GM19099 (cell line): ENCODE results near the gene ADIPOR2.

Experiments
- POLR2A ChIP-seq: IDR thresholded peaks from 3 replicates; pipeline ENCODE4 v1.6.1; 2011; ENCODE audit warnings: low read depth; ENCODE audit not compliant: insufficient read length; ENCODE audit errors: extremely low read depth

ADIPOR2 gene

DNA sequence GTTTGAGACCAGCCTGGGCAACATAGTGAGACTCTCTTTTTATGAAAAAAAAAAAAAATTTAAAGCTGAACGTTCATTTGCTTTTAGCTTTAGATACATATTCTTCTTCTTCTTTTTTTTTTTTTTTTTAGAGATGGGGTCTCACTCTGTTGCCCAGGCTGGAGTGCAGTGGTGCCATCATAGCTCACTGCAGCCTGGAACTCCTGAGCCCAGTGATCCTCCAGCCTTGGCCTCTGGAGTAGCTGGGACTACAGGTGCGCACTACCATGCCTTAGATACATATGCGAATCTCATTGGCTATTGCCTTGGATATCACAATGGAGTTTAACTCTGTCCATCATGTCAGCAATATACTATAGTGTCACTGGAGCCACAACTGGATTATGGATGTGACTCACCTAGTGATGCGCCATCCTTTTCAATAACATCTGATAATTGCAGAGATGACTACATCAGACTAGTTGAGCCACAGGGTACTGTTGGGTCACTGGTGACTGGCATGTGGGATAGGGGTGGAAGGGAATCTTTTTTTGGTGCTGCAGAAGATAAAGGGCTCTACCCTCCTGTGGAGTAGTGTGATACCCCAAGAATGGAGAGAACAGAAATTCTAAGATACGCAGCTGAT, 2.7 kb upstream of the ADIPOR2 start:
- no peak for TF ChIP-seq POLR2A

DNA sequence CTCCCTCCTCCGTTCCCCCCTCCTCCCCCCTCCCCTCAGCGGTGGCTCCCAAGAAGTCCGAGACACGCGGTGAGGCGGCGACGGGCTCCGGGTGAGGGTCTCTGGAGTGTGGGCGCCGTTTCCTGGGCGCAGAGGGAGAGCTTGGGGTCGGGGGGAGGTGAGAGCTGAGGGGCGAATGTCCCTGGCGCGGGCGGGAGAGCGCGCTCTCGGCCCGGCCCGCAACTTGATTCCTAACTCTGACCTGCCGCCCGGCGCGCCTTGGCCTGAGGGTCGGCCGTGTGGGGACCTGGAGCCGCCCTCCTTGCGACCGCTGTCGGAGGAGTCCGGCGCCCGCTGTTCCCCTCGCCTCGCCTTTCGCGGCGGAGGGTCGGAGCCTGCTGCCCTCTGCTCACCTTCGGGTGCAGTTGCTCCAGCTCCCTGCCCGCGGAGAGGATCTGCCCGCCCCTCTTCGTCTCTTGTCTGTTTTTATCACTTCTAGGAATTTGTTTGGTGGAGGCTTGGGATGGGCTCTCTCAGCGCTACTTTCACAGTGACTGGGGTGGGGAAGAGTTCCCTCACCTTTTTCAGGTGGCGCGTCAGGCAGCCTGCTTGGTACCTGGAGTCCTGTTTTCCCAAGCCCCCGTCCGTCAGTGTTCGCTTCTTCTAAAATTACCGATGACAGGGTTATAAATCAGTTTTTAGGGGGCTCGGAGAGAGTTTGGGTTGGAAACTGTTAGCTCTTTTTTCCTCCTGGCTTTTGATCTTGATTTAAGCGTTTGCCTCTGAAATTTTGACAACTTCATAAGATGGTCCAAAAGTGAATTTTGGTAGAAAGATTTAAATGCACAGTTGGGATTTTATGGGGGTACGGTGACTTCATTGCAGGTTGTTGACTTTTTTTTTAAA, 495 bp downstream of the ADIPOR2 start:
- no peak for TF ChIP-seq POLR2A

DNA sequence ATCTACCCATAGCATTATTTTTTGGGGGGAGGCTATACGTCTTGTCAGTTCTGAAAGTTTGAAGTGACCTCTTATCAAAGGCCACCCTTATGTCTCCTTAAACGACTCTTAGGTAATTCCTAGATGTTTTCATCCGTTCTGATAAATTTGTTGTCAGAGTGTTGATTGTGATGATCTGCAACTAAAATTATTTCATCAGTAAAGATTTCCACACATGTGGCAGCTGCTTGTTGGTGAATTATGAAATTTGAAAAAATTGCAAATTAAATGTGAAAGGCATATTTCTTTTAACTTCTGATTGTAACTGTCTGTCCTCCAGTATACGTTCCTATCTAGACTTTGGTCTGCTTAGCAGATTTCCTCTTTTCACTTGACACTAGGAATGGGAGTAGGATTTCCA, 1.4 kb downstream of the ADIPOR2 start:
- no peak for TF ChIP-seq POLR2A

DNA sequence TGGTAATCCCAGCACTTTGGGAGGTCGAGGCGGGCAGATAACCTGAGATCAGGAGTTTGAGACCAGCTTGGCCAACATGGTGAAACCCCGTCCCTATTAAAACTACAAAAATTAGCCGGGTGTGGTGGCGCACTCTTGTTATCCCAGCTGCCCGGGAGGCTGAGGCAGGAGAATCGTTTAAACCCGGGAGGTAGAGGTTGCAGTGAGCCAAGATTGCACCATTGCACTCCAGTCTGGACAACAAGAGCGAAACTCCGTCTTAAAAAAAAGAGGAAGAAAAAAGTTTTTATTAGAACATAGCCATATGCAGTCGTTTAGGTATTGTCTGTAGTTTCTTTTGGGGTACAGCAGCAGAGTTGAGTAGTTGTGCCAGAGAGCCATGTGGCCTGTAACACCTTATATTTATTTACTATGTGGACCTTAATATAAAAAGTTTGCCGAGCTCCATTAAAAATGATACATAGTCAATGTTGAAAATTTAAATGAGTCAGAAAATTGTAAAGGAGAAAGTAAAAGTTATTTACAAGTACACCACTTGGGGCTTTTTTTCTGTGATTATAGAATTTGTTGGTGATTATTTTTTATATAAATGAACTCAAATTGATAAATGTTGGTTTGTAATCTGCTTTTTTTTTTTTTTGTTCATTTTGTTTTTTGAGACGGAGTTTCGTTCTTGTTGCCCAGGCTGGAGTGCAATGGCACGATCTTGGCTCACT, 2.2 kb downstream of the ADIPOR2 start:
- TF ChIP-seq POLR2A = no peak

DNA sequence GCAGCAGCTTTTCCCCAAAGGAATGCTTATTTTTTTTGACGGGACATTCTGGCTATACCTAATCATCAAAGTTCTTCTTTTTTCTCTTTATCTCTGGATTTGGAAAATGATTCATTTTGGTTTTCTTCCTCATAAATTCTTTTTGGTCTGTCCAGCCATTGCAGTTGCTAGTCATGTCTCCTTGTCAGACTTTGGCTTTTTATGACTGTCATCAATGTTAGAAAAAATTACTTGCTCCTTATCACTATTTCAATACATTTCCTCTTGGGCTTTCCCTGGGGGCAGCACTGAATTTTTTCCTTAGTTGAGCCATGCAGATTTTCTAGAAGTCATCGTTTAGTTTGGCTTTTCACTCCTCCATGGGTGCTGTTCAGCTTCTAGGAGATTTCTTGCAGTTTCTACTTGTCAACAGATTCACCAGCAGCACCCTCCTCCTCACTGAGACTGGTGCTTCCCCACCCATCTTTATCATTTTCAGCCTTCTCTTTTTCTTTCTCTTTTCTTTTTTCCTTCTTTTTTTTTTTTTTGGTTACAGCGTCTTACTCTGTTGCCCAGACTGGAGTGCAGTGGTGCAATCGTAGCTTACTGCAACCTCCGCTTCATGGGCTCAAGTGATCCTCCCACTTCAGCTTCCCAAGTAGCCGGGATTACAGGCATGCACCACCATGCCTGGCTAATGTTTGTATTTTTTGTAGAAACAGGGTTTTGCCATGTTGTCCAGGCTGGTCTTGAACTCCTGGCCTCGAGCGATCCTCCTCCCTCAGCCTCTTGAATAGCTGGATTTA, 5.2 kb downstream of the ADIPOR2 start:
- no peak for TF ChIP-seq POLR2A

DNA sequence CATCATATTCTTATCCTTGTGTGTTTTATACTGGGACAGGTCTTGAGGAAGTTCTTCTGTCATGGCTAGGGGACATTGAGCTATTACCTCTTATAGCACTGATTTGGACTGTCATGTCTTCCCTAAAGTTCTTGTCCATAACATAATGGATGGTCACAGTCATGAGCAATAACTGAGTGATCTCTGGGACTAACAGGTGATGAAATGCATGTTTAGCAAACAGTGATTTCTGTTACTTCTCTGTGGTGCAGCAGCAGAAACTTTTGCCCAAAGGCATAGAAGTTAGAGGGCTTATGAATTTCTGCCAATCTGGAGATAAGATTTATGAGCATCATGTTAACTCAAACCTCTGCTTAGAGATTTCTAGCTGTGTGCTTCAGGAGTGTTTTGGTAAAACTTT, 5.9 kb downstream of the ADIPOR2 start:
- TF ChIP-seq POLR2A = no peak

DNA sequence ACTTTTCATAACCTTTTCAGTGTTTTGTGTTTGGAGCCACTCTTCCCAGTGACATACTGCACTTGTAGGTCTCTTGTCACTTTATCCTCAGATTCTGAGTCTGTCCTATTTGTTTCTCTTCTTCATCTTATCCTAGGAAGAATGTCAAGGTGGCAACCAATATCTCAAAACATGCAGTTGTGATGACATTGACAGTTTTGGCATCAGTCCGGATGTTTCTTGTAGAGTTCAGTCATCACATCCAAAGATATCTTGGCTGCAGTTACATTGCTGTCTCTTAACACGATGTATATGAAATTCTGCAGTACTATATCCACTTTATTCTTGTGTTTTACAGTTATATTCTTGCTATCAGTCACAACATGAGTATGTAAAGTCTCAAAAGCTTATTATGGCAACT, 6.4 kb downstream of the ADIPOR2 start:
- no peak for TF ChIP-seq POLR2A

DNA sequence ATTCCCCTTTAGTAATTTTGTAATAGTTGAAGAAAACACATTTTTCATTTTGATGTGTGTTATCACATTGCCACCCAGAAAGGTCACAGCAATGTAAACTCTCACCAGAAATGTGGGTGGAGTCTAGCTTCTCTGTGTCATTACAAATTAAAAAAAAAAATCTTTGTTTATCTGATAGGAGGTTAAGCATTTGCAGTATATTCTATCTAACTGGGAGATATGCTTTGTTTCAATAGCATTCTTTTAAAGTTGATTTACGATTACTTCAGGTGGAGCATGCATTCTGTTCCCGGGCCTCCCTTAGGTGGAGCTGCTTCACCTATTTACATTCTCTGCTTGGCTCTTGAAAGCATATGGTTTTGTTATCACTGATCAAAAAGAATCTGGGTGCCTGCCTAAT, 7.8 kb downstream of the ADIPOR2 start:
- TF ChIP-seq POLR2A = no peak

DNA sequence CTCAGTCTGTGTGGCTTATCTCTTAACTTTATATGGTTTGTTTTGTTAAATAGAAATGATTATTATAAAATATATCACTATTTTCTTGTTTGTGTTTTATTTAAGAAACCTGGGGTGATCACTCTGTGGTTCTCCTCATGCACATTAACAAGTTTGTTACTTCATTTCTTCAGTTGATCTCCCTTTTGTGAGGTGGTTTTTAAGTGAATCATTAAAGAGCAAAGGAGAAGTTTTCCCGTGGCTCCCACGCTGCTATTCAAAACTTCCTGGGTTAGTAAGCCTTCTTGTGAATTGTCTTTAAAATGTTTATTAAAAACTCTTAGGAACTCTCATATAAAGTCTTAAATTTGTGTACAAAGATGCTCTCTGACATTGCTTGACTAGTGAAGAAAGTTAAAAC, 11.8 kb downstream of the ADIPOR2 start:
- no peak for TF ChIP-seq POLR2A

DNA sequence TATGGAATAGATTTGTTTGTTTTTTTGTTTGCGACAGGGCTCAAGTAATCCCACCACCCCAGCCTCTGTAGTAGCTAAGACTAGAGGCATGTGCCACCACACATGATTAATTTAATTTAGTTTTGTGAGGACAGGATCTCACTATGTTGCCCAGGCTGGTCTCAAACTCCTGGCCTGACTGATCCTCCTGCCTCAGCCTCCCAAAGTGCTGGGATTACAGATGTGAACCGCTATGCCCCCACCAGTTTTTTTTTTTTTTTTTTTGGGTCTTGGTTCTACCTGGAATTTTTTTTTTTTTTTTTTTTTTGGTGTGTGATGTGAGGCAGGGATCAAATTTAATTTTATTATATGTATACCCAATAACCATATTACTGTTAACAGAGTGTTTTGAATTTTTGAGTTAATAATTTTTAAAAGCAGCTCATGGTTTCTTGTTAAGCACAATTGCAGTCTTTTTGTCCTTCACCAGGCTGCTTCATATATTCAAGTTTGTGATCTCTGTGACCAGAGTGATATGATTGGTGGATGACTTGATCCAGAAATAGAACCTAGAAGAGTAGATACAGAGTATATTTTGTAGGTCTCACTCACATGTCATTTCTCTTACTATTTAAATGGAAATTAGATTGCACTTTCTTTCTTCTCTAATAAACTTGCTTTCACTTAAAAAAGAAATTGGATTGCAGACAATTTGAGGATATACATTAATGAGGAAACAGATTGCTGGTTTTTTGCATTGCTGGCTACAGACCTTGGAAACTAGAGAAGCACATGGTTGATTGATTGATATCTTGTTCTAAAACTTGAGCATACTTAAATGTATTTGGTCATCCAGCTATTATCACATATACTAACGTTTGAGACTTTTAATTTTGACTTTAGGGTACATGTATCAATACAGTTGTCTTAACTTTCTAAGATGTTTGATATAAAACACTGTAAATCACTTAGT, 13.2 kb downstream of the ADIPOR2 start:
- TF ChIP-seq POLR2A = no peak

DNA sequence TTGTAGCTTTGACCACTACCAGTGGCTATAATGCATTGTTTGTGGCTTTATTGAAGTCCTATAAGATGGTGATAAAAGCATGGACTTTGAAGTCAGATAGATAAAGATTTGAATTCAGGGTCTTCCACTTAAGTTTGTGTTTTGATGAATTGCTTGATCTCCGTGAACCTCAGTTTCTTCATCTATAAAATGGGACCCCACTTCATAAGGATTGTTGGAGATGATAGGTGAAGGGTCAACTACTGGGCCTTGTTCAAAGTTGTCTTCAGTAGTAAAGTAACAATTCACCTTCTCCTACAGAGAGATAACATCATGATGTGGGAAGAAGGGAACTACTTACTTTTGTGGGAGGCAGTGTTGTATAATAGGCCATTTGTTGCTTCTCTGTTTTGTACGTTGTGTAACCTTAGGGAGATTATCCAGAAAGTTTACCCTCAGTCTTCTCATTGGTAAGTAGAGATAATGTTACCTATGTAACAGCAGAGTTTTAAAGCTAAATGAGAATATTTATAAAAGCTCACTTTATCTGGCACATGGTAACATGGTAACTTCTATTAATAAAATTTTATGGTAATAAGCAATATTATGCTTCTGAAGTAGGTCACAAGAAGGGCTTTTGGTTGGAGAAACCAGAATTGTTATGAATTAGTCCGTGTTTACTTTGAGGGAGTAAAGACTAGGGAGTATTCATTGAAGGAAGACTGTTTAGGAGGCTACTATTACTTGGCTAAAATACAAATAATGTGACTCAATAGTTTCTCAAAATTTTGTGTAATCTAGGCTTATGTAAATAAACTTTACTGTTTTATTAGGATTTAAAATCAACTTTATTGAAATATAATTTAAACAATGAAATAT, 15.1 kb downstream of the ADIPOR2 start:
- TF ChIP-seq POLR2A = no peak

DNA sequence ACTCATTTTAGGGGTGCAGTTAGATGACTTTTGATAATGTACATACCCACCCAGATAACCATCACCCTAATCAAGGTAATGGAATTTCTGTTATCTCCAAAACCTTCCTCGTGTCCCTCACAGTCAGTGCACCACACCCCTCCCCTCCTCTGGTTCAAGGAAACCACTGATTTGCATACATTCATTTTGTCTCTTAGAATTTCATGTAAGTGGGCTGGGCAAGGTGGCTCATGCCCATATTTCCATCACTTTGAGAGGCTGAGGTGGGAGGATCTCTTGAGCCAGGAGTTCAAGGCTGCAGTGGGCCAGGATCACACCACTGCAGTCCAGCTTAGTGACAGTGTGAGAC, 15.7 kb downstream of the ADIPOR2 start:
- TF ChIP-seq POLR2A = no peak

DNA sequence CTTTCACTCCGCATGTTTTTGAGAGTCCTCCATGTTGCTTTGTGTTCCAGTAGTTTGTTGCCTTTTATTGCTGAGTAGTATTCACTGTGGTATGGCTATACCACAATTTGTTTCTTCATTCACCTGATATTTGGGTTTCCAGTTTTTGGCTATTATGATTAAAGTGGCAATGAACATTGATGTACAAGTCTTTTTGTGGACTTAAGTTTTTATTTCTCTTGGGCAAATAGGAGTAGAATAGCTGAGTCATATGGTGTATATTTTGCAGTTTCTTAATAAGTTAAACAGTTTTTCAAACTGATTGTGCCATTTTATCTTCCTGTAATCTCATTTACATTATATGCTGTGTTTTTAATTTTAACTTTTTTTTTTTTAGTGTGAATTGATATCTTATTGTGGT, 16.2 kb downstream of the ADIPOR2 start:
- TF ChIP-seq POLR2A = no peak

DNA sequence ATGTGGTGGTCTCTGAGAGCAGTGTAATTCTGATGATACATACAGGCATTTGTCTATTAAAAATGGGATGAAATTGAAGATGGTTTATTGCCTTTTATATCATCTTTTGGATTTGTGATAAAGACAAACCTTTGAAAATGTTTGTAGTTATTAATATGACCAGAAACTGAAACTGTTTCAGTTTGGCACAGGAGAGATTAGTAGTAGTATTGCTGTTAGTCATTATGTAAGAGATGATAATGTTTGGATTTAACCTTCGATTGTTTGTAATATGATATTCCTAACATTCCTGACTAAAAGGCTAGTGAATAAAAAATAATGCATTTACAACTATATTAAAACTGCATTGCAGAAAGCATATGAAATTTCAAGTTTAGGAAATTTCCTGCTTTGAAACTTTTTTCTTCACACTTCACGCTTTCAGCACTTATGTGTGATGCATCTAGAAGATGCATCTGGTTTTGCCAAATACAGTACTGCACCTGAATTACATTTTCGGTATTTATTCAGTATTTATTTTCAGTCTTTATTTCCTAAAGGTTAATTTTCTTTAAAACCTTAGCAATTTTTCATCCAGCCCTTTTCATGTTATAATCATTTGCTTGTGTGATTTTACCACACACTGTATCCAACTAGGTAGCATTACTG, 25.5 kb downstream of the ADIPOR2 start:
- no peak for TF ChIP-seq POLR2A
